ENCODE results near the gene UCK2. TPM values are rescaled to one million over a fixed set of nuclear protein-coding genes. Genes with fewer than 3 reads are reported as not detected.

UCK2 gene
- total RNA-seq, 1 donor from 2014 or later: 62.4 TPM

- no peak overlapping the region for H3K4me3 ChIP-seq (ENCODE audit: low read depth, low read length)
- TF ChIP-seq CTCF (conservative IDR thresholded peaks at IDR 0.05; ENCODE audit: low read depth, low read length): no peak
- DNase-seq (ENCODE audit: low read depth): no peak
Measured at GRCh38 chr1:165884009-165884689, 56.7 kb downstream of the UCK2 start.

GRCh38 chr1:165884690-165885304 lies 57.4 kb downstream of the UCK2 start:
- no peak for TF ChIP-seq CTCF (conservative IDR thresholded peaks at IDR 0.05; ENCODE audit: low read depth, low read length)
- H3K4me3 ChIP-seq (ENCODE audit: low read depth, low read length): no peak overlapping the region
- no peak for DNase-seq (ENCODE audit: low read depth)

- TF ChIP-seq CTCF (conservative IDR thresholded peaks at IDR 0.05; ENCODE audit: low read depth, low read length): no peak
- no peak for DNase-seq (ENCODE audit: low read depth)
- H3K4me3 ChIP-seq (ENCODE audit: low read depth, low read length): no peak overlapping the region
Measured at GRCh38 chr1:165885305-165885694, 57.9 kb downstream of the UCK2 start.

GRCh38 chr1:165886193-165886592 lies 58.8 kb downstream of the UCK2 start:
- no peak for DNase-seq (ENCODE audit: low read depth)
- TF ChIP-seq CTCF (conservative IDR thresholded peaks at IDR 0.05; ENCODE audit: low read depth, low read length): no peak
- no peak overlapping the region for H3K4me3 ChIP-seq (ENCODE audit: low read depth, low read length)

GRCh38 chr1:165886983-165887382 lies 59.6 kb downstream of the UCK2 start:
- peak; percentile 58 for DNase-seq (ENCODE audit: low read depth)
- H3K4me3 ChIP-seq (ENCODE audit: low read depth, low read length): no peak overlapping the region
- no peak for TF ChIP-seq CTCF (conservative IDR thresholded peaks at IDR 0.05; ENCODE audit: low read depth, low read length)

- no peak for TF ChIP-seq CTCF (conservative IDR thresholded peaks at IDR 0.05; ENCODE audit: low read depth, low read length)
- DNase-seq (ENCODE audit: low read depth): no peak
- no peak overlapping the region for H3K4me3 ChIP-seq (ENCODE audit: low read depth, low read length)
Measured at GRCh38 chr1:165887877-165888551, 60.6 kb downstream of the UCK2 start.
